Stimulated activated CD8-positive, alpha-beta memory T cell treated with anti-CD3 and anti-CD28 coated beads, Interleukin-7, amount 100 ng/mL, for 48 hours (primary cell): Measurements from ENCODE around the gene BEGAIN.
"Not testable (repeated sequence)": the region's sequence is repeated elsewhere in the genome, so short reads cannot be mapped to it uniquely, and the experiment has no call there.

Experiments used
- DNase-seq, 2 donors: peaks; one replicate each; pipeline ENCODE4 v3.0.0-alpha.2; 2020; ENCODE audit warnings: low read depth in 1 of 2; ENCODE audit errors: extremely low read depth in 1 of 2

Gene BEGAIN

DNA sequence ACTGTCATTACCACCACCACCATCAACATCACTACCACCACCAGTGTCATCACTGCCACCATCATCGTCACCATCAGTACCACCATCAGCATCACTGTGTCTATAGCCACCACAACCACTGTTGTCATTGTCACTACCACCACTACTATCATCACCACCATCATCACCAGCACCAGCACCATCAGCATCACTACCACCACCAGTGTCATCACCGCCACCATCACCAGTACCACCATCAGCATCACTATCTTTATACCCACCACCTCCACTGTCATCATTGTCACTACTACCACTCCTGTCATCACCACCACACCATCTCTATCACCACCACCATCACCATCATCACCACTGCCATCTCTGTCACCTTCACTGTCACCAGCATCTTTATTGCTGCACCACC, 60.6 kb downstream of the BEGAIN start:
- no peak for DNase-seq

DNA sequence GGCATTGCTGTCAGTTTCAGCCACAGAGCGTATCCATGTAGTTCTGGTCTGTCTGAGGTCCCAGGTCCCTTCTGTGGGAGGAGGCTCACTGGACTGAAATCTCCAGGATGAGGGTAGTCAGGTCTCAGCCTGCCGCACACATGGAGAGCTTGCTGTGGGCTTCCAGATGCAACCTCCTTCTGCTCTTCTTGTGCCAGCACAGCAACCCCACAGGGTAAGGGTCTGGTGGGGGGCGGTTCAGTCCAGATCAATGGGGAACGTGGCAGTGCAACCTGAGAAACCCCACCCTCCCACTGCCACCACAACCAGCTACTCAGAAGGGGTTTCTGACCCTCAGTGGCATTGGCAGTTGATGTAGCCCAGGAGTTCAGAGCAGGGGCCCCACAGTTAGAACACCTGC, 61.2 kb downstream of the BEGAIN start:
- DNase-seq: no peak

DNA sequence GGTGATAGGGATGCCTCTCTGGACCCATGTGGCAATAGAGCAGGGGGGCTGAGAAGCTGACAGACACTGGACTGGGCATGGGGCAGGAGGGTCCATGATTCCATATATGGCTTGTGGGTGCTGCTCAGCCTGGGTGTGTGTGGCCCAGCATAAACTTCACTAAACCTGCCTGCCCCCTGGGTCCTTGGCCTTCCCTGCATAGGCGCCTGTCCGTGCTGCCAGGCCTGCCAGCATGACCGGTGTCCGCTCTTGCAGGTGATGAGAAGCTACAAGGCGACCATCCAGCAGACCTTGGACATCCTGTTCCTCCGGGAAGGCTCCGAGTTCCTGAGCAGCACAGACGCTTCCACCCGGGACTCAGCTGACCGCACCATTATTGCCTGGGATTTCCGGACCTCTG, 61.6 kb downstream of the BEGAIN start:
- DNase-seq: no peak

DNA sequence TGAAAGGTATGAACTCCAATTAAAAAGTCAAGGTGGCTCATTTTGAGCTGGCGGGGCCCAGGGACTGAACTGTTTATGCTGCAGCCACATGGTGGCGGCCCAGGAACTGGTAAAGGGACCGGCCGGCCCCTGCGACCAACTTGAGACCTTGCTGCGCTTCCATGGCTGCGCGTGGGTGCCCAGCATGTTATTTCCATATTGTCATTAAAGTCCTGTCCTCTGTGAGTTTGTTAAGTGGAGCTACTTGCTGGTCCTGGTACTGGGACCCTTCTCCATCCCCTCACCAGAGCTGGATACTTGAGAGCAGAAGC, 62.3 kb downstream of the BEGAIN start:
- no peak for DNase-seq

DNA sequence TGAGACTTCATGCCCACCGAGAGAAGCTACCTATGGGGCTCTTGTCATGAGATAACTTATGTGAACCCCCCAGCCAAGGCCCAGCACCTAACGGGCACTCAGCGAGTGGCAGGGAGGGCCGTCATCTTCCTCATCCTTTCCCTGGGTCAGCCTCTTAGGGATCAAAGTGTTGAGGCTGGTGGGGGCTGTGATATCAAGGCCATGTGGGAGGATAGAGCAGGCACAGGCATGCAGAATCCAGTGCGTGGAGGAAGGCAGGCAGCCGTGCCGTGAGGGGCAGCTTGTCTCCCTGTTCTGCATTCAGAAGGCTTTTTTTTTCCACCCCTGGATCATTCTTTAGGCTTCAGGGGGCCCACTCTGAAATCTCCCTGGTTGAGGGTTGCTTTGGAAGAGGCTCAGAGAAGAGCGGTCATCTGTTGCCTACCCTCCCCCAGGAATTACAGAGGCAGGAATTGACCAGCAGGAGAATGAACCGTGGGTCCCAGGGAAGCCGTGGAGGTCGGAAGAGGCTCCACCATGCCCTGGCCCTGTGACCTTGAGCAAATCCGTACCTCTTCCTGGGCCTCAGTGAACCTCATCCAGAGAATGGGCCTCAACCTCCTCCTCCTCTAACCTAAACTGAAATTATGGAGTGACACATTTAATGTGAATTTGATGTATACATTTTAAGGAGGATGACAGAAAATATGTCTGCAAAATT, 62.8 kb downstream of the BEGAIN start:
- no peak for DNase-seq

DNA sequence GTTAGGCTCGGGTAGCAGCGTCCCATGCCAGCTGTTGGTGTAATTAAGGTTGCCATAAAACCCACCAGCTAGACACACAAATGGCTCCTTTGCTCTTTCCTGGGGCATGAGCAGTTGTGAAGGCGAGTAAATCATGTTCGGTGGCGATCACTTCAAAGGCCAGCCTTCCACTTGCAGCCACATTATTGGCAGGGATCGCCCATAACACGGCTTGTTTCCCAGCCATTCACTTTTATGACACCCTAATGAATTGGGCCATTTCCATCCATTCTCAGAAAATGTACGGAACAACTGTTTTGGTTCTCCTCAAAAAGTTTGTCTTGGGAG, 63.4 kb downstream of the BEGAIN start:
- DNase-seq: no peak

DNA sequence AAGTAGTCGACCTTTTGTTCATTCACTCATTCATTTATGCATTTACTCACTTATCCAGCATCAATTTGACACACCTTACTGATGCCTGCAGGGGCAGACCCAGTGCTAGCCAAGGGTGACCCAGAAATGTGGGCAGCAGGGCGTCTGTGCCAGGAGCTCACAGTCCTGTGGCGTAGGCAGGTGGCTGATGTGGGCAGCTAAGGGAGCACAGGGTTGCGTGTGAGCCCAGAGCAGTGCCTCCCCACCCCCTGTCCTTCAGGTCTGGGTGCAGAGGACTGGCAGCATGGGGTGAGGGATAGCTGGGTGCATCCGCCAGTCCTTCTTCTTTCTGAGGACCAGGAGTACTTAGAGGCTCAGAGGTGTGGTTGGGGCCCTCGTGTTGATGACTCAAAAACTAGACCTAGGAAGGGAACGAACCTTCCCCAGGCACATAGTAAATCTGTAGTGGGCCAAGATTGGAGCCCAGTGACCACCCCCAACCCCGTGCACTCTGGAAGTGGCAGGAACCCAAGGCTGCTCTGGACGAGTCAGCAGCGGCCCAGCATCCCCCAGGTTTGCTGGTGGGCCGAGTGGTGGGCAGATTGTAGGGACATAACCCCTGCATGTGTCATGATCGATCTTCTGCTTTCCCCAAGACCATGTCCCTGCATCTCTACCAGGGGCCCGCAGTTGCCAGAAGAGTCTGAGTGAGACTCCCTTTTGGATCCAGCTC, 63.9 kb downstream of the BEGAIN start:
- no peak for DNase-seq

DNA sequence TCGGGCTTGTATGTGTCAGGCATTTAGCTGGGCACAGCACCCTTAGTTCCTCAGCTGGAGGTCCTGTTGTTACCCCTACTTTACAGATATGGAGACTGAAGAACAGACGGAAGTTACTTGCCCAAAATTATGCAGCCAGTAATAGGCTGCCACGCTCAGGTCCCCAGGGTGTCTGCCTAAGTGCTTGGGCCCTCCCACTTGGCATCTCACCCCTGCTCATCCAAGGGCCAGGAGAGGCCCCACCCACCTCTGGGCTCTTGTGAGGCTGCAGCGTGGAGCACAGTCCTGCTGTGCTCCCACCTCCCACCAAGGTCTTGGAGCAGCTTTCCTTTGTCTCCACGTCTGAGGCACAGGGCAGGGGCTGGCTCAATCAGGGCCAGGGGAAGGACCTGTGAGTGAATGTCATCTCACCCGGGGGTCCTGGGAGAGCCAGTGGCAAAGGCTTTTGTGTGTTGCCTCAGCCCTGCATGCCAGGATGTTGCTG, 64.6 kb downstream of the BEGAIN start:
- DNase-seq: no peak

DNA sequence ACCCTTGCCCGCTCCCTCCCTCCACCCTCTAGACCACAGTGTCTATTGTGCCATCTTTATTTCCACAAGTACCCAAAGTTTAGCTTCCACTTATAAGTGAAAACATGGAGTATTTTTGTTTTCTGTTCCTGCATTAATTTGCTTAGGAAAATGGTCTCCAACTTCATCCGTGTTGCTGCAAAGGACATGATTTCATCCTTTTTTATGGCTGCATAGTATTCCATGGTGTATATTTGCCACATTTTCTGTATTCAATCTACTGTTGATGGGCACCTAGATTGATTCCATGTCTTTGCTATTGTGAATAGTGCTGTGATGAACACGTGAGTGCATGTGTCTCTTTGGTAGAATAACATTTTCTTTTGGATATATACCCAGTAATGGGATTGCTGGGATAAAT, 81.2 kb downstream of the BEGAIN start:
- DNase-seq: not testable (repeated sequence)

DNA sequence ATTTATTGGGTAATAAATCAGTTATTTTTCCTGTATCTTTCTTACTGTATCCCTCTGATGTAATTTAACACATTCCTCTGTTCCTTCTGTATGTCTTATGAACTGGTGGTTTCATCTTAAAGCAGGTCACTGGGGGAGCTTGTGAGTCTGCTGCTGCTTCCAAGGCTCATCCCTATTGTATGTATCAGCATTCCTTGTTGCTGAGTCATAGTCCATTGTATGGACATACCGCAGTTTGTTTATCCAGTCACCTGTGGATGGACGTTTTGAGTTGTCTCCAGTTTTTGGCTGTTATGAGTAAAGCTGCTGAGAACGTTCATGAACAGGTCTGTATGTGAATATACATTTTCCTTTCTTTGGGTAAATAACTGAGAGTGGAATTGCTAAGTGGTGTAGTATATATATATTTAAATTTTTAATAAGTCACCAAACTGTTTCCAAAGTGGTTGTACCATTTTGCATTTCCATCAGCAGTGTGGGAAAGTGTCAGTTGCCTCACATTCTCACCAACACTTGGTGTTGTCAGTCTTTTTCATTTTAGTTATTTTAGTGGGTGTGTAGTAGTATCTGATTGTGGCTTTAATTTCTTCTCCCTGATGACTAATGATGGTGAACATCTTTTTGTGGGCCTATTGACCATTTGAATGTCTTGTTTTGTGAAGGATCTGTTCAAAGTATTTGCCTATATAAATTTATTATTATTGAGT, 82.7 kb downstream of the BEGAIN start:
- no peak for DNase-seq

DNA sequence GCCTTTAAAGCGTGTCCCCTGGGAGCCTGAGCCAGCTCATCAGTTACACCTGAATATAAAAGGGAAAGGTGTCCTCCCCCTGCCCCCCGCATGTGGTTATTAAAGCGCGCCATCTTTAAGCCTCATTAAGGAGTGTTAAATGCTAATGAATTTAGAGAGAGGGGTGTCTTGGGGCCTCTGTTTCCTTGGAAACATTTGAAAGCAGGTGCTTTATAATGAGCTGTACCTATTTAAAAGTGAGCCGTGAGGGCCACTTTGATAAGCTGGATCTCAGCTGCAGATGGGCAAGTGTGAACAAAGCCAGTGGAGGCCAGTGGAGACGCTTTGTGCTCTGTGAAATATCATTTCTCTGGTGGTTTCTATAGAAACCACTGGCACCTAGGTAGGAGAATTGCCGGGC, 84.0 kb downstream of the BEGAIN start:
- DNase-seq: no peak

DNA sequence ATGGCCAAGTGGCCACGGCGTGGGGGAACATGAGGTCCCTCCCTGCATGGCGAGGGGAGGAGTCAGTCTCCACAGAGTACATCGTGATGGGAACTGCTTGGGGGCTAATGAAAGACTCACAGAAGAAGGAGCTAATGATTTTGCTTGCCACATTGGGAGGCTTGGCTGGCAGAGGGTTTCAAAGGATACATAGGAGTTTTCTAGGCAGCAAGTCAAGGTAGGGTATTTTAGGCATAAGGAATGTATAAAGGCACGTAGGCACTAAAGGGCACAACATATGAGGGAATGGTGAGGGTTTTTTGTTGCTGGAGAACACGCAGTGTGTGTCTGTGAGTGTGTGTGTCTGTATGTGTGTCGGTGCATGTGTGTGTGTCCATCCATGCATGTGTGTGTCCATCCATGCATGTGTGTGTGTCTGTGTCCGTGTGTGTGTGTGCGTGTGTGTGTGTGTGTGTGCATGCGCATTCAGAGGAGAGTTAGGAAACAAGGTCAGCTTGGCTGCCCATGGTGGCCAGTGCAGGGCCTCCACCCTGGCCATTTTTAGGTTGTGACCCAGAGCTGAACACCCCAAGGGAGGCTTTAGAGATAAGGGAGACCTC, 84.5 kb downstream of the BEGAIN start:
- DNase-seq: no peak

DNA sequence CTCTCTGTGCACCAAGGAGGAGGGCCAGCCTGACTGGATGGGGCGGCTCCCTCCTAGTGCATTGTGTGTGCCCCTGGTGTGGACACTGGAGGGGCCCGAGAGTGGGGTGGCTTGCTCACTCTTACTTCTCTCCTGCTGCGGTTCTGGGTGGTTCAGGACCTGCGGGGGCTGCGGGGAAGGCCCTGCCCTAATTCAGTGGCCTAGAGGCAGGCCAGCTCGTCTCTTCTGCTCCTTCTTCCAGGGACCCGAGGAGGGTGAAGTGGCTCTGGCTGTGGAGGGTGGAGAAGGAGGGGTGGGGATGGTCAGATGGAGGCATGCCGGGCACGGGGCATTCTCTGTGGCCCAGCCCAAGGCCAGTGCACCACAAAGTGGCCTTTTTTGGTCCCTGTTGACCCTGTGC, 87.1 kb downstream of the BEGAIN start:
- no peak for DNase-seq

DNA sequence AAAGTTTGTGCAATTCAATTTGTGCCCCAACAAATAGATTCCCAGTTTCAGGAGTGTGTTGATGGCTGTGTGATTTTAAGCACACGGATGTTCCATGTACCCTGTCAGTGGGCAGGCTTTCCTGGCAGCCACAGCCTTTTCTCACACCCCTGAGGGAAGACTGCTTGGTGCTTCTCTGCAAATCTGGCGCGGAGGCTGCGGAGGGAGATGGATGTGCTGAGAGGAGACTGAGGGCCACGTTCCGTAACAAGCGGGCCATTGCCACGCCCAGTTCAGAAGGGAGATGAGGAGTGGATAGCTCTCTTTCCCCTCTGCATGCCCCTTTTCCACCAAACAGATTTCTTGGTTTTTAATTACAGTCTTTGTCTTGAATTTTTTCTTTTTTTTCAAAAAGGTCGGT, 89.1 kb downstream of the BEGAIN start:
- no peak for DNase-seq

DNA sequence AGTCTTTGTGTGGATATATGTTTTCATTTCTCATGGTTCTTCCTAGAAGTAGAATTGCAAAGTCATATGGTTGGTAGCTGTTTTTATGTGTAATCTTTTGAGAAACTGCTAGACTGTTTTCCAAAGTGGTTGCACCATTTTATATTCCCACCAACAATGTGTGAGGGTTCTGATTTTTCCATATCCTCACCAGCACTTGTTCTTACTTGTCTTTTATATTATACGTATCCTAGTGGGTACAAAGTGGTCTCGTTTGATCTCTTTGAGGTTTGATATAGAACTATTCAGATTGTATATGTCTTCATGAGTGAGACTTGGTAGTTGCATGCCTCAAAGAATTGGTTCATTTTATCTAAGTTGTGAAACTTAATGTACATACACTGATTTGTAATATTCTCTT, 91.3 kb downstream of the BEGAIN start:
- no peak for DNase-seq

DNA sequence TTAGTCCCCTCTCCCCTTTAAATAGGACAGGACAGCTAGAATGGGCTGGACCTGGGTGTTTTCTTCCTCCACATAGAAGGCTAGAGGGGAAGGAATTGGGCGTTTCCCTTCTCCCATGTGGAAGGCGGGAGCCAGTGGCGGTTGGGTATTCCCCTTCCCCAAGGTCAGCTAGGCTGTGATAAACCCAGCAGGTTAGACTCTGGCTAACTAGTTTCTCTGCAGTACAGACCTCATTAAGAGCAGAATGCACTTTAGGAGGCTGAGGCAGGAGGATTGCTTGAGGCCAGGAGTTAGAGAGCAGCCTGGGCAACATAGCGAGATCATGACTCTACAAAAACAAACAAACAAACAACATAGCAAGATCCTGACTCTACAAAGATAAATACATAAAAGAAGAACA, 92.6 kb downstream of the BEGAIN start:
- no peak for DNase-seq

DNA sequence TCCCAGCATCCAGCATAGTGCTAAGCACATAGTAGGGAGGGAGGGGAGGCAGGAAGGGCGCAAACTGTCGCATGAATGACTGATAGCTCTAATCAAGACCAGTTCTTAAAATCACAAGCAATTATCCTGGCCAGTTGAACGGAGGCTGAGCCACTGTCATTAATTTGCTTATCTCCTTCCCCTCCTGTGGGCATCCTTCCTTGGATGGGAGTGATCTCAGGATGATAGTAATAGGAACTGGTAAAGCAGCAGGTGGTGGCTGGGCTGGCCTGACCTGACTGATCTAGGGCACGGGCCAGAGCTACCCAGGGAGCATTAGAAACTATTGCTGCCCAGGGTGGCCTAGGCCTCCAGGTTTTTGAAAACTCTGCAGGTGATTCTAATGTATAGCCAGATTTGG, 97.0 kb downstream of the BEGAIN start:
- no peak for DNase-seq

DNA sequence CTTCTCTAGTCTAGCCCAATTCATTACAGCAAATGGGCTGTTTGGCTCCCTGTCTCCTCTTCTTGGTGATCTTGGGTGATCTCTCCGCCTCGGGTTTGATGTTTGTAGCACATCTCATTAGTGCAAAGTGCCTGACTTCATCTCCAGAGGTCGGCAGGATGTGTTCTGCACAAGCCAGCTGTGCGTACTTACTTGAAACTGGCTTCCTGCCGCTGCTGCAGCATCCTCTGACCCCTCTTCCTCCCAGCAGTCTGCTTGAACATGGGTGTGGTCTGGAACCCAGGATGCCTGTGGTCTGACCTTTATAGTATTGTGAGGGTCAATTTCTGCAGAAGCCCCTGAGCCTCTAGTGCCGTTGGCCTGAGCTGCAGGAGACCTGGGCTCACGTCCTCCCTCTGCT, 99.2 kb downstream of the BEGAIN start:
- DNase-seq: no peak

DNA sequence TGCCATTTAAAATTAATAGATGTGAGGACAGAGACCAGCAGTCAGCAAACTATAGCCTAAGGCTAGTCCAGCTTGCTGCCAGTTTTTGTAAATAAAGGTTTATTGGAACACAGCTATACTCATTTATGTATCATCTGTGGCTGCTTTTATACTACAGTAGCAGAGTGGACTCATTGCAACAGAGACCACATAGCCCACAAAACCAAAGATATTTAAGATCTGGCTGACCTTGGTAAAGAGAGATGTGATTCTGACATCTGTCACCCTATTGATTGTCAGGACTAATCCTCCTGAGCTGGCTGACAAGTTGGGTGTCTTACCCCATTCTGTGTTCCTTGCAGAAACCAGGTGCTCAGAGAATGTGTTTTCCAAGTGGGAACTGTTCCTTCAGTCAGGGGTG, 99.9 kb downstream of the BEGAIN start:
- DNase-seq: no peak
